Measurements from ENCODE around the gene ITCH. TPM values are rescaled to one million over a fixed set of nuclear protein-coding genes. Genes with fewer than 3 reads are reported as not detected.
"Not testable (repeated sequence)": the region's sequence is repeated elsewhere in the genome, so short reads cannot be mapped to it uniquely, and the experiment has no call there.

ITCH gene
- total RNA-seq, 2 experiments from 2014 or later, result 26.1 to 36.8 TPM

- DNase-seq (ENCODE audit: low spot score), result no peak
- no peaks in the 10 kb centered on the region for H3K36me3 ChIP-seq (ENCODE audit: insufficient read depth, low read length)
- no peak overlapping the region for H3K4me3 ChIP-seq (ENCODE audit: low read depth, low read length, poor library complexity, severe bottlenecking)
- H3K79me2 ChIP-seq (ENCODE audit: insufficient read depth, low read depth, low read length), result no peaks in the 10 kb centered on the region
- no peaks in the 10 kb centered on the region for H3K9me2 ChIP-seq (ENCODE audit: insufficient read depth, low read length)
- TF ChIP-seq EZH2phosphoT487 (IDR thresholded peaks at IDR 0.05; ENCODE audit: borderline replicate concordance, low read depth, low read length) (no peak), CTCF (conservative IDR thresholded peaks at IDR 0.05; ENCODE audit: low read length) (no peak)
- H3K9me3 ChIP-seq (ENCODE audit: low read length), result no peaks in the 10 kb centered on the region
- no peak overlapping the region for H3K27ac ChIP-seq (ENCODE audit: low read depth, low read length, poor library complexity, severe bottlenecking)
- H4K20me1 ChIP-seq (ENCODE audit: insufficient read depth, low read length), result no peaks in the 10 kb centered on the region
- no peak overlapping the region for H2AFZ ChIP-seq (ENCODE audit: low read length)
- BruUV-seq (replicated peaks), result no TSS peak
- intact Hi-C loops (cut with micrococcal nuclease; ENCODE audit: unreplicated experiment), result no loop called here
- peaks cover 19% of the 10 kb centered on the region for H3K4me1 ChIP-seq (ENCODE audit: insufficient read depth, low read length, poor library complexity, severe bottlenecking)
- ChIA-PET CTCF (ENCODE audit: unreplicated experiment) (no interaction called here), POLR2A (no interaction called here)
- no peak overlapping the region for H3K4me2 ChIP-seq (ENCODE audit: low read length)
Measured at GRCh38 chr20:34343458-34344211, 19.4 kb upstream of the ITCH start.

GRCh38 chr20:34344238-34344637 lies 18.8 kb upstream of the ITCH start:
- intact Hi-C loops (cut with micrococcal nuclease; ENCODE audit: unreplicated experiment), result no loop called here
- Histone ChIP-seq H3K27ac (ENCODE audit: low read depth, low read length, poor library complexity, severe bottlenecking) (no peak overlapping the region), H3K9me2 (ENCODE audit: insufficient read depth, low read length) (no peaks in the 10 kb centered on the region), H4K20me1 (ENCODE audit: insufficient read depth, low read length) (no peaks in the 10 kb centered on the region), H3K4me2 (ENCODE audit: low read length) (no peak overlapping the region), H3K4me3 (ENCODE audit: low read depth, low read length, poor library complexity, severe bottlenecking) (no peak overlapping the region), H3K9me3 (ENCODE audit: low read length) (no peaks in the 10 kb centered on the region), H3K36me3 (ENCODE audit: insufficient read depth, low read length) (no peaks in the 10 kb centered on the region), H3K4me1 (ENCODE audit: insufficient read depth, low read length, poor library complexity, severe bottlenecking) (peaks cover 14% of the 10 kb centered on the region), H2AFZ (ENCODE audit: low read length) (no peak overlapping the region), H3K79me2 (ENCODE audit: insufficient read depth, low read depth, low read length) (no peaks in the 10 kb centered on the region)
- ChIA-PET CTCF (ENCODE audit: unreplicated experiment) (no interaction called here), POLR2A (no interaction called here)
- TF ChIP-seq EZH2phosphoT487 (IDR thresholded peaks at IDR 0.05; ENCODE audit: borderline replicate concordance, low read depth, low read length), result no peak
- TF ChIP-seq CTCF (conservative IDR thresholded peaks at IDR 0.05; ENCODE audit: low read length), result no peak
- no TSS peak for BruUV-seq (replicated peaks)
- no peak for DNase-seq (ENCODE audit: low spot score)

GRCh38 chr20:34345402-34345736 lies 17.7 kb upstream of the ITCH start:
- Histone ChIP-seq H3K4me2 (ENCODE audit: low read length) (no peak overlapping the region), H3K4me1 (ENCODE audit: insufficient read depth, low read length, poor library complexity, severe bottlenecking) (peaks cover 3% of the 10 kb centered on the region), H2AFZ (ENCODE audit: low read length) (no peak overlapping the region), H3K4me3 (ENCODE audit: low read depth, low read length, poor library complexity, severe bottlenecking) (no peak overlapping the region), H4K20me1 (ENCODE audit: insufficient read depth, low read length) (no peaks in the 10 kb centered on the region), H3K27ac (ENCODE audit: low read depth, low read length, poor library complexity, severe bottlenecking) (no peak overlapping the region), H3K36me3 (ENCODE audit: insufficient read depth, low read length) (no peaks in the 10 kb centered on the region), H3K9me2 (ENCODE audit: insufficient read depth, low read length) (no peaks in the 10 kb centered on the region), H3K9me3 (ENCODE audit: low read length) (no peaks in the 10 kb centered on the region), H3K79me2 (ENCODE audit: insufficient read depth, low read depth, low read length) (no peaks in the 10 kb centered on the region)
- no peak for DNase-seq (ENCODE audit: low spot score)
- intact Hi-C loops (cut with micrococcal nuclease; ENCODE audit: unreplicated experiment), result no loop called here
- TF ChIP-seq EZH2phosphoT487 (IDR thresholded peaks at IDR 0.05; ENCODE audit: borderline replicate concordance, low read depth, low read length), result no peak
- no peak for TF ChIP-seq CTCF (conservative IDR thresholded peaks at IDR 0.05; ENCODE audit: low read length)
- ChIA-PET CTCF (ENCODE audit: unreplicated experiment) (no interaction called here), POLR2A (interaction anchor here (0.6 kb wide), 1 partner anchor 172 kb away, joined by 3 read pairs; no protein-coding TSS in a partner anchor)
- BruUV-seq (replicated peaks), result no TSS peak

GRCh38 chr20:34345839-34346532 lies 17.1 kb upstream of the ITCH start:
- H3K79me2 ChIP-seq (ENCODE audit: insufficient read depth, low read depth, low read length); intact Hi-C loops (cut with micrococcal nuclease; ENCODE audit: unreplicated experiment); DNase-seq (ENCODE audit: low spot score); CTCF ChIA-PET (ENCODE audit: unreplicated experiment); H3K4me2 ChIP-seq (ENCODE audit: low read length); H3K27ac ChIP-seq (ENCODE audit: low read depth, low read length, poor library complexity, severe bottlenecking); H3K9me2 ChIP-seq (ENCODE audit: insufficient read depth, low read length); H4K20me1 ChIP-seq (ENCODE audit: insufficient read depth, low read length); H2AFZ ChIP-seq (ENCODE audit: low read length); H3K9me3 ChIP-seq (ENCODE audit: low read length); H3K4me1 ChIP-seq (ENCODE audit: insufficient read depth, low read length, poor library complexity, severe bottlenecking); H3K4me3 ChIP-seq (ENCODE audit: low read depth, low read length, poor library complexity, severe bottlenecking); BruUV-seq (replicated peaks); H3K36me3 ChIP-seq (ENCODE audit: insufficient read depth, low read length): not testable (repeated sequence)
- POLR2A ChIA-PET, result interaction anchor here (0.6 kb wide), 1 partner anchor 172 kb away, joined by 3 read pairs; no protein-coding TSS in a partner anchor
